Erythroblast (primary cell): ENCODE data around the gene FHOD1.

ENCODE experiments used
- GATA1 ChIP-seq: IDR thresholded peaks from 2 replicates; pipeline ENCODE4 v1.6.1; 2011; ENCODE audit warnings: low read depth, mild to moderate bottlenecking, control low read depth, low read length, moderate library complexity
- POLR2A ChIP-seq: IDR thresholded peaks from 2 replicates; pipeline ENCODE4 v1.6.1; 2011; ENCODE audit warnings: mild to moderate bottlenecking, low read length

DNA sequence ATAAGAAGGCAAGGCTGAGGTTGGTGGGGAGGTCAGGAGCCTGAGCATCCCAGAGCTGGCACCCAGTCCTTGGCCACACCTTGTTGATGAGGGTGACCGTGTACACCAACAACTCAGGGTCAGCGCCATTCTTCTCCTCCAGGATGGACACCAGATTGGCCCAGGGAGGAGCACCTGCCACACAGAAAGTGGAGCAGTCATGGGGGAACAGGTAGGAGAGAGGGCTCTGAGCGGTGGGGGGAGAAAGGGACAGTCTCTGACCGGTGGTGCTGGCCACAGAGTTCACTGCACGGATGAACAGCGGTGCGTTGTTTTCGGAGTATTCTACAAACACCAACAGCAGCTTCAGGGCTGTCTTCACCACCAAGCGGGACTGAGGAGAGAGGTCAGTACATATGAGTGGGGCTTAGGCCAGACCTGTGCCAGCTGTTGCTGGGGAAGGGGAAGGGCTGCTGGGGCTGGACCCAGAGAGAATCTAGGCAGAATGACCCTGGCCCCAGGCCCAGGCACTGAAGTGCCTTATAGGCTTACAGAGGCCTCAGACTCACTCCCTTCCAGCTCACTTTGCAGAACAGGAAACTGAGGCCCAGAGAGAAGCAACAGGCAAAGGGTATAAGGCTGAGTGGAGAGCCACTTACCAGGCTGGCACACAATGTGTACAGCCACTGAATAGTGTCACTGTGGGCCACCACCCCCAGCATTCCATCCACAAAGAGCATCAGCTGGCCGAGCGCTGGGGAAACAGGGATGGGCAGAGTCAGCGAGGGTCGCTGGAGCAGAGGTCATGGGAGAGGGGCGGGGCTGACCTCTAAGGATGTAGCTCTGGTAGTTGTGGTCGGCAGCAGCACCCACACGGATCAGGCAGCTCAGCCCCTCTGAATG, 9.6 kb downstream of the FHOD1 start:
- TF ChIP-seq POLR2A (no peak), GATA1 (no peak)
